HG03108 (cell line): ENCODE results near the gene DESI2.
"Not testable (repeated sequence)": the region's sequence is repeated elsewhere in the genome, so short reads cannot be mapped to it uniquely, and the experiment has no call there.

Experiments
- ATAC-seq: cut with Tn5 transposase; IDR thresholded peaks from one replicate; pipeline ENCODE4 v1.9.1; 2021; ENCODE audit warnings: moderate library complexity; ENCODE audit not compliant: unreplicated experiment

DESI2 gene

GRCh38 chr1:244704107-244704506 is 51.2 kb downstream of the DESI2 start:
- ATAC-seq, result no peak

DNA sequence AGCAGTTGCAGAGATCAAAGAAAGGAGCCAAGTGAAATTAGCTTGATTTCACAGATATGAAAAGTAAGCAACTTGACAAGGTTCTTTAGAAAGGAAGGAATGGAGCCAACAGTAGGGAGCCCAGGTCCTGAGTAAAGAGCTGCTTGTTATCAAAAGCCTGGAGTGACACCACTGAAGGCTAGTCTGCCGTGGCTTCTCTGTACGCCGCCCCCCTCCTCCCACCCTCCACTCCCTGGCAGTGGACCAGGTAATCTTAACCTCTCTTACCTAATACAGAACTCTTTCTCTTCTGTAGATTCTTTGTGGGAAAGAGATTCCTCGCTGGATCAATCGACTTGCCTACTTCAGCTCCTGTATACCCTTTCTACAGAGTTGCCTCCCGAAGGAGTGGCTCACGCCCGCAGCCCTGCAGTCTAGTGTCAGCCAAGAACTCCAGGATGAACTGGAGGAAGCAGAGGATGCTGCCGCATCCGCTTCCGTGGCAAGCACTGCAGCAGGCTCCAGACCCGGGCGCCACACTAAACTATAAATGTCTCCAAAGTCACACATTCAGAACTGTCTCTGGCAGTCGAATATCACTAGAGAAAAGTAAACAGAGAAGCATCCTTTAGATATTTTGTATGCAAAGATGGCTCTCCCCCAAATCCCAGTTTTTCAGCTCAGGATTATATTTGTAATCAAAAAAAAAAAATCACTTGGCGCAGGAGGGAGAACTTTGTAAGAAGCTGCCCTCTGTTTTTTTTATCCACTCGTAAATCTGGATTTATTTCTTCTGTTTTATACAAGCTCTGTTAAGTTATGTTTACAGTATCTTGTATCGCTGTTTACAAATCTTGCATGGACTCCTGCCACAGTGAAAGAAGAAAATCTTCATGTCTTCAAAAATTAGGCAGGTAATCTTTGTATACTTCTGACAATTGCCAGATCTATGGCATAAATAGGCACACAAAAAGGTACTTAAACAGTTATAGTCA is 52.6 kb downstream of the DESI2 start:
- ATAC-seq, result no peak

DNA sequence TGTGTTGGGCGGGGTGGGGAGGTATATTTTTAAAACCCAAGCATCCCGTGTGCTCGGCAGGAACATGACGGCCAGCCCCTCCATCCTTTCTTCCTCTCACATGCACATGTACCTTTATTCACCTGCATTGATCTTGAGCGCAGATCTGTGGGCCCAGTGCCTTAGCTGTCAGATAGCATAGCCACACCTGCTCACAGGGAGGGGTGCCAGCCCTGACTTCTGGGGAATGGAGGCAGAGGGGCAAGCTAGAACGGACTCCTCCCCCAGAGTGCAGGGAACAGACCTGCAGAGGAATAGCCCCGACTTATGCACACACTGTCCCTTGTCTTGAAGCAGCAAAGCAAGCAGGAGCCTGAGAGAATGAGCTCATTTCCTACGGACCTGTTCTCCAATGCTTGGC is 56.1 kb downstream of the DESI2 start:
- no peak for ATAC-seq

GRCh38 chr1:244709476-244710368 is 56.8 kb downstream of the DESI2 start:
- ATAC-seq, result no peak

DNA sequence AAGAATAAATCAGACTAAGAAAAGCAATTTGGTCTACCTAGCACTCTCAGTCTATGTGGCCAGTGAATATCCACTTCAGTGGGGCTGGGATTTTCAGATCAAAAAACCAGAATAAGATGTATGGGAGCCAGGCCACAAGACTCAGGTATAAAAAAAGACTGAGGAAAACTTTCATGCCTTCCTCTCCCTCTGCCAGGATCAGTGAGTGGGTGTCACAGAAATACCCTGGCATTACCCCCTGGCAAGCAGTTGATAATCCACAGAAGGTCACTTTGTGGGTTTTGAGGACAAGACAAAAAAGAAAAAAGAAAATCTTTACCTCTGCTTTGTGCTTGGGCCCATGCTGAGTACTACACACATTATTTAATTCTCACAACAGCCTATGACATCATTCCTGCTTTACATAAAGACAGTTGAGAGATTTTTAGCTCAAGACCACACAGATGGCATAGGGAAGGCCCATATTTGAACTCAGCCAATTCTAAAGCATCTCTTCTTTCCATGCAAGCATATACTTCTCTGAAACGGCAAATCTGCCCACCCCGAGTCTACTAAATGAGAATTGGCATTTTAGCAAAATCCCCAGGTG is 57.6 kb downstream of the DESI2 start:
- ATAC-seq, result no peak

- no peak for ATAC-seq
Measured at GRCh38 chr1:244712669-244713068, 59.7 kb downstream of the DESI2 start.

DNA sequence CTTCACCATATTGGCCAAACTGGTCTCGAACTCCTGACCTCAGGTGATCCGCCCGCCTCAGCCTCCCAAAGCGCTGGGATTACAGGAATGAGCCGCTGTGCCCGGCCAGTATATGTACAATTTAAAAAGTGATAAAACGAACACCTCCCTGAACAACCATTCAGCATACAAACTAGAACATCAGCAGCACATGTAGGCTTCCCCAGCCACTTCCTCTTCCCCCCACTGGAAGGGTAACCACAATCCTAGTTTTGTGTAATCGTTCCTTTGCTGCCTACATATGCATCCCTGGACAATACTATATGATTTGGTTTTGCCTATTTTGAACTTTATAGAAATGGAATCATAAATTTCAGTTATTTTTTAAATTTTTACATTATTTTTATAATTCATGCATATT is 60.4 kb downstream of the DESI2 start:
- ATAC-seq, result no peak

GRCh38 chr1:244727871-244728474 is 75.0 kb downstream of the DESI2 start:
- no peak for ATAC-seq

DNA sequence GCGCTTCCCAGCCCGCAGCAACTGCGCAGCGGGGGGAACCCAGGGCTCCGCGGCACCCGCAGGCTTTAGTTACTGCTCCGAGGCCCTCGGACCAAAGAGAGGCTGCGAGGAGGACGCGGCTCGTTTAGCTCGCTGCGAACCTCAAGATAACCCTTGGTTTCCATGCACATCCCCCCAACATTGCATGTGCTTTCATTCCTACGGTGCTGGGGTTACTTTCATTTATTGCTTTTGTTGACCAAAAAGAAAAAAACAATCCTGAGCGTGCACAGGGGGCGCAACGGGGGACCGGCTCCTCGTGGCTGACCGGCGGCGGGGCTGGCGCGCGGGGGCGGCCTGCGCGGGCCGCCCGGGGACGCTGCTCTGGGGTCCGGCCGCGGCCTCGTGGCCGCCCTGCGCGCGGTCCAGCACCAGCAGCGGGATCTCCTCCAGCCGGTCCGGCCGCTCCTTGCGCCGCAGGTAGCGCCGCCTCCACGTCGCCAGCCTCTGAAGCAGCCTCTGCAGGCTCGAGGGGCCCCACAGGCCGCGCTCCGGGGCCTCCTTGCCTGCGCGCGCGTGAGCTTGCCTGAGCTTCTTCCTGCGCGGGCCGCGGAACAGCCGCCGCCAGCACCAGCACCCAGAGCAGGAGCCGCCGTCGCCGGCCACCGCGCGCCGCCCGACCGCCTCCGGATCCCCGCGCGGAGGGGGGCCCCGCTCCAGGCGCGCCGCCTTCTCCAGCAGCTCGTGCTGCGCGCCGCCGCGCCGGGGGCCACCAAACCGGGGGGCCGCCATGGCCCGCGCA is 77.4 kb downstream of the DESI2 start:
- ATAC-seq, result no peak

DNA sequence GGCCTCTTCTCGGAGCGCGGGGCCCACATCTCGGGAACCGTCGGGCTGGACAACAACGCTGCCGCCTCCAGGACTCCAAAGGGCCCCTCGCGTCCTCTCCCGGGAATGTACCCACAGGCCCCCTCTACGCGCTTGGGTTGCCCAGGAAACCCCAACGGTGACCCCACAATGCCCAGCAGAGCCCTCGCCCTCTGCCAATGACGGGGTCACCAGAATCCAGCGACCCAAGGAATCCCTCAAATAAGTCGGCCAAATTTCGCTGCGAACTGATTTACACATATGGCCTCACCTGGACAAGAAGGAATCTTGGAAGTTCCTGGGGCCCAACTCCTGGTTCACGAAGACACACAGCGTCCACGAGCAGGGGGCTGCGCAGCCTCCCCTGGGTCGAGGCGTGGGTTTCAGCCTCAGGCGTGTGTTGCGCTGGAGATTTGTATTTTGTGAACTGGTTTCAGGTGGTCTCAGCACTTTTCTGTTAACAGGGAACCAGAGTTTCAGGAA is 78.1 kb downstream of the DESI2 start:
- ATAC-seq, result no peak

- no peak for ATAC-seq
Measured at GRCh38 chr1:244731651-244732050, 78.7 kb downstream of the DESI2 start.

DNA sequence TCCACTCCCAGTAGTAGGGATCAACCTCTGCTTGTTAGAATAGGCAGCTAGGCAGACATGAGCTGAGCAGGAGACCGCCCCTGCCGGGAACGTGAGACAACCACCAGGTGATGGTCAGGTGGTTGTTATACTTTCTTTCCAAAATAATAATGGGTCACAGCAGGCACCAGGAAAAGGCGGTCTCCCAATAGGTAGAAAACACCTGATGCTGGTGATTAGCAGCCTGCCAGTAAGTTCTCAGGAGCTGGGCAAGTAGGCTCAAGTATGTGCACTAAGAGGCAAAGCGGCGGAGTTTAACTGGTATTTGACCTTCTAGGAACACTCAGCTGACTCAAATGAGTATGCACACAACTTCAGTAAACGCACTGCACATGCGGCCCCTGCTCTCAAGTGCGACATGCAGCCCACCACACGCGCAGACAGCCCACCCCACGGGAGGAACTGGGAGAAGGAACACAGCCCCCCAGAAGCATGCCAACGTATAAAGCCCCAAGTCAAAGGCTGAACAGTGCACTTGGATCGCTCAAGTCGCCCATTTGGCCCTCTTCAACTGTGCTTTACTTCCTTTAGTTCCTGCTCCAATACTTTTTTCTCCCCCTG is 80.0 kb downstream of the DESI2 start:
- no peak for ATAC-seq

GRCh38 chr1:244735404-244735803 is 82.5 kb downstream of the DESI2 start:
- ATAC-seq, result no peak

DNA sequence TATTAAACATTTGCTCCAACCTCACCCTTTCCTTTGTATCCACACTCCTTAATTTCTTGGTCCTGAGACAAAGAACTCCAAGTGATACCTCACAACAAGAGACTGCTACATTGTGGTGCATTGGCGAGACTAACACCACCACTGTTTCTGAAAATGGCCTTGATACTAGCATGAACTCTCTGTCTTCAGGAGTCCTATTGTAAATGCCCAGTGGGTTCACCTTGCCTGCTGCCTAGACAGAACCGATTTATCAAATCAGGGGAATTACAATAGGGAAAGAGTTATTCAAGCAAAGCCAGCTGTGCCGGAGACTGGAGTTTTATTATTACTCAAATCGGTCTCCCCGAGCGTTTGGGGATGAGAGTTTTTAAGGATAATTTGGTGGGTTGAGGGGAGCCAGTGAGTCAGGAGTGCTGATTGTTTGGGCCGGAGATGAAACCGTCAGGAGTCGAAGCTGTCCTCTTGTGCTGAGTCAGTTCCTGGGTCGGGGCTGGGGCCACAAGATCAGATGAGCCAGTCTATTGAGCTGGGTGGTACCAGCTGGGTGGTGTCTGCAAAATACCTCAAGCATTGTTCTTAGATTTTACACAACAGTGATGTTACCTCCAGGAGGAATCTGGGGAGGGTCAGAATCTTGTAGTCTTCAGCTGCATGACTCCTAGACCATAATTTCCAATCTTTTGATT is 83.1 kb downstream of the DESI2 start:
- ATAC-seq, result no peak

- not testable (repeated sequence) for ATAC-seq
Measured at GRCh38 chr1:244739140-244739539, 86.2 kb downstream of the DESI2 start.

GRCh38 chr1:244740027-244740617 is 87.2 kb downstream of the DESI2 start:
- ATAC-seq, result not testable (repeated sequence)

- ATAC-seq, result no peak
Measured at GRCh38 chr1:244741692-244742091, 88.8 kb downstream of the DESI2 start.

DNA sequence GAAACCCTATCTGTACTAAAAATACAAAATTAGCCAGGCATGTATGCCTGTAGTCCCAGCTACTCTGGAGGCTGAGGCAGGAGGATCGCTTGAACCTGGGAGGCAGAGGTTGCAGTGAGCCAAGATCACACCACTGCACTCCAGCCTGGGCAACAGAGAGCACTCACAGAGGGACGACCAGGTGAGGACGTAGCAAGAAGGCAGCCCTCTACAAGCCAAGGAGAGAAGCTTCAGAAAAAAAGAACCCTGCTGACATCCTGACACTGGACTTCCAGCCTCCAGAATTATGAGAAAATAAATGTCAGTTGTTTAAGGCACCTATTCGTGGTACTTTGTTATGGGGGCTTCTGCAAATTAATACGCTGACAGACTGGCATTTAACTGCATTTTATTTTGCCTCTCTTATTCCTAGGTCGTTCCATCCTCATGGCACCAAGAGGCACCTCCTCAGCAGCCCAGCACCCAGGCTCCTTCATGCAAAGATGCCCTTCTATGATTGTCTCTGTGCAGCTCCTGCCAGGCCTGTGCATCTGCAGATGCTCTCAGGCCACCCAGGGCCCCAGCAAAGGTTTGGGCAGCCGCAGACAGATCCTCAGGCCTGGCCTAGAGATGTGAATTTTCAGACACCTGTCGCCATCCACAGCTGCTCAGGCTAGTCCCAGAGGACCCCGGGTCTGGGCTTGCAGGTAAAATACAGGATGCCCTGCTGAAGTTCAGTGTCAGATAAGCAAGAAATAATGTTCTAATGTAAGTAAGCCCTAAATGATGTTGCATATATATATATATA is 96.5 kb downstream of the DESI2 start:
- no peak for ATAC-seq
